PC-3 (cell line): ENCODE results near the gene CTTN. TPM values are rescaled to one million over a fixed set of nuclear protein-coding genes. Genes with fewer than 3 reads are reported as not detected.

Experiments
- ATAC-seq: fragments of 200-7000 bp; cut with Tn5 transposase; 2 replicates; pipeline ENCODE4 v1.9.1; 2020; ENCODE audit warnings: mild to moderate bottlenecking, moderate library complexity
- BruUV-seq: library from RNA; stranded (reverse); fragments of 400-500 nt; replicated peaks from 2 replicates; lab custom pipeline; 2021; lab: Mats Ljungman, UMichigan
- CTCF ChIA-PET: fragments of 300-600 bp; sonication (Branson Sonifier 250); formaldehyde crosslinking; loops from one replicate; lab custom pipeline; 2022; ENCODE audit warnings: antibody characterized with exemption; lab: Charles Lee
- POLR2A ChIA-PET: fragments of 300-600 bp; sonication (Branson Sonifier 250); formaldehyde crosslinking; loops from one replicate; lab custom pipeline; 2022; ENCODE audit warnings: antibody characterized with exemption; ENCODE audit not compliant: unreplicated experiment; lab: Charles Lee
- DNase-seq: peaks from one replicate; pipeline ENCODE4 v3.0.0-alpha.2; 2015
- H2AFZ ChIP-seq: fragments of 300-600 bp; sonication (generic); 2 replicates; pipeline ENCODE4 v1.6.0; 2016; ENCODE audit warnings: antibody characterized with exemption, low read length
- H3F3A ChIP-seq: fragments of 300-600 bp; sonication (generic); one replicate; pipeline ENCODE4 v1.6.0; 2017; ENCODE audit warnings: antibody characterized with exemption, low read length, control low read depth, mild to moderate bottlenecking; ENCODE audit not compliant: unreplicated experiment
- H3K27ac ChIP-seq: fragments of 300-600 bp; sonication (generic); 2 replicates; pipeline ENCODE4 v1.5.1; 2016; ENCODE audit warnings: mild to moderate bottlenecking, low read length
- H3K27me3 ChIP-seq: fragments of 300-600 bp; sonication (generic); 2 replicates; pipeline ENCODE4 v1.6.1; 2016; ENCODE audit warnings: low read length, mixed read lengths
- H3K36me3 ChIP-seq: fragments of 300-600 bp; sonication (generic); 2 replicates; pipeline ENCODE4 v1.6.1; 2016; ENCODE audit warnings: low read depth, mixed run types, low read length, mixed read lengths
- H3K4me1 ChIP-seq: fragments of 300-600 bp; sonication (generic); 2 replicates; pipeline ENCODE4 v1.5.1; 2016; ENCODE audit warnings: low read length; ENCODE audit not compliant: insufficient read depth
- H3K4me2 ChIP-seq: fragments of 300-600 bp; sonication (generic); 2 replicates; pipeline ENCODE4 v1.6.0; 2016; ENCODE audit warnings: low read length
- H3K4me3 ChIP-seq: fragments of 300-600 bp; sonication (generic); 2 replicates; pipeline ENCODE4 v1.5.1; 2016; ENCODE audit warnings: mild to moderate bottlenecking, low read length, mixed read lengths
- H3K79me2 ChIP-seq: fragments of 300-600 bp; sonication (generic); 2 replicates; pipeline ENCODE4 v1.6.1; 2017; ENCODE audit warnings: low read length, mixed read lengths
- H3K9ac ChIP-seq: fragments of 300-600 bp; sonication (generic); 2 replicates; pipeline ENCODE4 v1.6.0; 2016; ENCODE audit warnings: mild to moderate bottlenecking, low read length
- H3K9me2 ChIP-seq: fragments of 300-600 bp; sonication (generic); replicated peaks from 2 replicates; pipeline ENCODE4 v1.6.1; 2016; ENCODE audit warnings: mixed run types, low read length, mixed read lengths
- H3K9me3 ChIP-seq: fragments of 300-600 bp; sonication (generic); 2 replicates; pipeline ENCODE4 v1.6.1; 2016; ENCODE audit warnings: low read length, mixed read lengths
- H4K20me1 ChIP-seq: fragments of 300-600 bp; sonication (generic); 2 replicates; pipeline ENCODE4 v1.6.1; 2016; ENCODE audit warnings: low read length, mixed read lengths
- CTCF ChIP-seq: fragments of 300-600 bp; sonication (generic); conservative IDR thresholded peaks from 2 replicates; pipeline ENCODE4 v1.5.1; 2017; ENCODE audit warnings: antibody characterized with exemption, low read depth, mild to moderate bottlenecking, low read length
- EZH2 ChIP-seq: fragments of 300-600 bp; sonication (generic); IDR thresholded peaks from one replicate; pipeline ENCODE4 v1.6.1; 2017; ENCODE audit warnings: antibody characterized with exemption, mild to moderate bottlenecking, low read length; ENCODE audit not compliant: unreplicated experiment
- EZH2phosphoT487 ChIP-seq: fragments of 300-600 bp; sonication (generic); IDR thresholded peaks from 2 replicates; pipeline ENCODE4 v1.6.1; 2018; ENCODE audit warnings: mild to moderate bottlenecking, antibody characterized with exemption, low read length, borderline replicate concordance
- intact Hi-C: fragments of 100-400 bp; cut with micrococcal nuclease; formaldehyde crosslinking; loops from 2 replicates; pipeline ENCODE4 v1.9.0; 2023
- total RNA-seq: library from RNA; depleted of rRNA; stranded (reverse); fragments of >200 nt; gene quantifications from 2 replicates; pipeline ENCODE4 v1.2.3, GENCODE V29; 2014

CTTN gene
- total RNA-seq, 1 experiment from 2014 or later = 244 TPM

- Histone ChIP-seq H3K4me1 (no peaks in the 10 kb centered on the region), H4K20me1 (no peaks in the 10 kb centered on the region), H3K27me3 (no peaks in the 10 kb centered on the region), H2AFZ (no peak overlapping the region), H3K79me2 (no peaks in the 10 kb centered on the region), H3K27ac (no peak overlapping the region), H3K9me3 (no peaks in the 10 kb centered on the region), H3K9ac (no peak overlapping the region), H3K9me2 (no peaks in the 10 kb centered on the region), H3K36me3 (no peaks in the 10 kb centered on the region), H3K4me2 (no peak overlapping the region), H3K4me3 (no peak overlapping the region), H3F3A (no peaks in the 10 kb centered on the region)
- no peak for TF ChIP-seq EZH2
- TF ChIP-seq CTCF = no peak
- no peak for TF ChIP-seq EZH2phosphoT487
- ATAC-seq = peak; percentile 33; the same call in 1 of the 2 replicates
- DNase-seq = peak; percentile 37
- CTCF ChIA-PET = no interaction called here
- intact Hi-C loops = no loop called here
- BruUV-seq = no TSS peak
- POLR2A ChIA-PET = no interaction called here
These were observed 67.8 kb downstream of the CTTN start for GRCh38 chr11:70466154-70466553.

GRCh38 chr11:70466596-70466995 lies 68.3 kb downstream of the CTTN start:
- no peaks in the 10 kb centered on the region for H3F3A ChIP-seq
- ChIA-PET CTCF (interaction anchor here (0.7 kb wide), 1 partner anchor 155 kb away, joined by 3 read pairs; no protein-coding TSS in a partner anchor), POLR2A (no interaction called here)
- no peaks in the 10 kb centered on the region for H3K4me1 ChIP-seq
- no peak overlapping the region for H3K4me2 ChIP-seq
- no peak overlapping the region for H3K4me3 ChIP-seq
- BruUV-seq = no TSS peak
- no peak overlapping the region for H3K27ac ChIP-seq
- H2AFZ ChIP-seq = no peak overlapping the region
- no peaks in the 10 kb centered on the region for H3K36me3 ChIP-seq
- no peaks in the 10 kb centered on the region for H3K9me2 ChIP-seq
- no peaks in the 10 kb centered on the region for H3K27me3 ChIP-seq
- intact Hi-C loops = no loop called here
- no peak overlapping the region for H3K9ac ChIP-seq
- no peaks in the 10 kb centered on the region for H3K79me2 ChIP-seq
- ATAC-seq = no peak
- H4K20me1 ChIP-seq = no peaks in the 10 kb centered on the region
- no peak for DNase-seq
- TF ChIP-seq EZH2phosphoT487 (no peak), EZH2 (no peak), CTCF (no peak)
- H3K9me3 ChIP-seq = no peaks in the 10 kb centered on the region

GRCh38 chr11:70467201-70468085 lies 69.1 kb downstream of the CTTN start:
- POLR2A ChIA-PET = no interaction called here
- intact Hi-C loops = loop anchor here (1.0 kb wide), 2 partner anchors 16 to 288 kb away; no protein-coding TSS in a partner anchor
- CTCF ChIA-PET = interaction anchor here (0.5 to 0.8 kb wide), 3 partner anchors 15 to 780 kb away, joined by 3 to 4 read pairs (median 3); no protein-coding TSS in a partner anchor

More at GRCh38 chr11:70467201-70468085, 69.1 kb downstream of the CTTN start:
- Histone ChIP-seq H3K79me2 (no peaks in the 10 kb centered on the region), H3K36me3 (no peaks in the 10 kb centered on the region), H3K9ac (no peak overlapping the region), H3K4me1 (no peaks in the 10 kb centered on the region), H2AFZ (no peak overlapping the region), H3K27me3 (no peaks in the 10 kb centered on the region), H3K4me2 (no peak overlapping the region), H3K9me3 (no peaks in the 10 kb centered on the region), H3K9me2 (no peaks in the 10 kb centered on the region), H4K20me1 (no peaks in the 10 kb centered on the region), H3K4me3 (no peak overlapping the region), H3K27ac (no peak overlapping the region), H3F3A (no peaks in the 10 kb centered on the region)
- ATAC-seq (peak; percentile 65), DNase-seq (peak; percentile 85)
- no TSS peak for BruUV-seq
- peak; percentile 99 for TF ChIP-seq CTCF
- no peak for TF ChIP-seq EZH2
